Suprapubic skin (tissue), 4 donors: ENCODE results near the gene CHRNB1. TPM values are rescaled to one million over a fixed set of nuclear protein-coding genes. Genes with fewer than 3 reads are reported as not detected.
"Not testable (repeated sequence)": the region's sequence is repeated elsewhere in the genome, so short reads cannot be mapped to it uniquely, and the experiment has no call there.

ENCODE experiments used
- DNase-seq, 2 donors: peaks; one replicate each; pipeline ENCODE4 v3.0.0-alpha.2; 2019; ENCODE audit warnings: low spot score in 2 of 2
- H3K27ac ChIP-seq: fragments of 200-600 bp; sonication (generic); one replicate; pipeline ENCODE4 v1.5.1; 2019
- H3K27me3 ChIP-seq: fragments of 200-600 bp; sonication (generic); one replicate; pipeline ENCODE4 v1.5.1; 2019
- H3K36me3 ChIP-seq: fragments of 200-600 bp; sonication (generic); one replicate; pipeline ENCODE4 v1.5.1; 2019
- H3K4me1 ChIP-seq: fragments of 200-600 bp; sonication (generic); one replicate; pipeline ENCODE4 v1.5.1; 2019
- H3K4me3 ChIP-seq: fragments of 200-600 bp; sonication (generic); one replicate; pipeline ENCODE4 v1.5.1; 2019; ENCODE audit warnings: mild to moderate bottlenecking
- H3K9me3 ChIP-seq: fragments of 200-600 bp; sonication (generic); one replicate; pipeline ENCODE4 v1.5.1; 2019
- CTCF ChIP-seq, 2 donors: fragments of 200-600 bp in 1 of 2; fragments of 450-650 bp in 1 of 2; sonication (generic) in 1 of 2; IDR thresholded peaks; one replicate each; pipeline ENCODE4 v1.5.1; 2016 to 2019; ENCODE audit warnings: antibody characterized with exemption in 2 of 2, mild to moderate bottlenecking in 1 of 2, moderate library complexity in 1 of 2
- EP300 ChIP-seq: sonication (generic); formaldehyde crosslinking; IDR thresholded peaks from one replicate; pipeline ENCODE4 v1.6.1; 2017; ENCODE audit warnings: antibody characterized with exemption
- POLR2A ChIP-seq, 2 donors: fragments of 450-650 bp; IDR thresholded peaks; one replicate each; pipeline ENCODE4 v1.6.1; 2017; ENCODE audit warnings: antibody characterized with exemption in 2 of 2, mild to moderate bottlenecking in 2 of 2, moderate library complexity in 2 of 2
- POLR2AphosphoS5 ChIP-seq, 3 donors: sonication (generic); formaldehyde crosslinking; IDR thresholded peaks; one replicate each; pipeline ENCODE4 v1.6.1; 2017; ENCODE audit warnings: antibody characterized with exemption in 3 of 3
- WGBS: methylation state at CpG from one replicate; pipeline ENCODE4 v1.1.5; 2018; 5-methylcytosine and 5-hydroxymethylcytosine counted together
- total RNA-seq, 4 donors: library from RNA; depleted of rRNA; stranded (reverse); fragments of >200 nt; gene quantifications; one replicate each; pipeline ENCODE4 v1.1.0, GENCODE V29; 2016

CHRNB1 gene
- total RNA-seq, 4 donors from 2014 or later = 7.3 to 11.3 (median 9.7) TPM

GRCh38 chr17:7466639-7467341, 21.9 kb downstream of the CHRNB1 start:
- H3K4me1 ChIP-seq = peaks cover 29% of the 10 kb centered on the region
- peaks cover 30% of the 10 kb centered on the region for H3K36me3 ChIP-seq
- DNase-seq = no peak

GRCh38 chr17:7467498-7467897, 22.6 kb downstream of the CHRNB1 start:
- no peak for DNase-seq
- Histone ChIP-seq H3K27me3 (no peaks in the 10 kb centered on the region), H3K4me3 (no peak overlapping the region), H3K4me1 (peaks cover 29% of the 10 kb centered on the region), H3K27ac (peak overlapping the region; percentile 25), H3K36me3 (peaks cover 28% of the 10 kb centered on the region), H3K9me3 (no peaks in the 10 kb centered on the region)
- WGBS = 74% methylated on average over 3 of the region's 3 CpGs
- TF ChIP-seq POLR2AphosphoS5 (IDR thresholded peaks at IDR 0.05) = no peak
- no peak for TF ChIP-seq EP300
- TF ChIP-seq POLR2A (IDR thresholded peaks at IDR 0.05) = no peak
- no peak for TF ChIP-seq CTCF (IDR thresholded peaks at IDR 0.05)

More at GRCh38 chr17:7466639-7467341, 21.9 kb downstream of the CHRNB1 start:
- 73% methylated on average over 16 of the region's 16 CpGs for WGBS
- Histone ChIP-seq H3K9me3 (no peaks in the 10 kb centered on the region), H3K27me3 (no peaks in the 10 kb centered on the region), H3K4me3 (no peak overlapping the region), H3K27ac (peak overlapping the region; percentile 25)
- TF ChIP-seq CTCF (IDR thresholded peaks at IDR 0.05) = no peak
- TF ChIP-seq EP300 = no peak
- no peak for TF ChIP-seq POLR2A (IDR thresholded peaks at IDR 0.05)
- no peak for TF ChIP-seq POLR2AphosphoS5 (IDR thresholded peaks at IDR 0.05)

GRCh38 chr17:7468290-7468689, 23.4 kb downstream of the CHRNB1 start:
- Histone ChIP-seq H3K9me3 (no peaks in the 10 kb centered on the region), H3K36me3 (peaks cover 20% of the 10 kb centered on the region), H3K4me3 (no peak overlapping the region), H3K27ac (no peak overlapping the region), H3K27me3 (no peaks in the 10 kb centered on the region), H3K4me1 (peaks cover 29% of the 10 kb centered on the region)
- WGBS = 94% methylated on average over 11 of the region's 11 CpGs
- TF ChIP-seq EP300 = no peak
- no peak for DNase-seq

GRCh38 chr17:7468804-7469389, 24.0 kb downstream of the CHRNB1 start:
- no peaks in the 10 kb centered on the region for H3K9me3 ChIP-seq
- 87% methylated on average over 12 of the region's 12 CpGs for WGBS
- H3K27ac ChIP-seq = no peak overlapping the region
- peaks cover 14% of the 10 kb centered on the region for H3K36me3 ChIP-seq
- TF ChIP-seq CTCF (IDR thresholded peaks at IDR 0.05) = no peak
- no peak for TF ChIP-seq POLR2AphosphoS5 (IDR thresholded peaks at IDR 0.05)
- no peak for TF ChIP-seq EP300
- no peak for TF ChIP-seq POLR2A (IDR thresholded peaks at IDR 0.05)
- no peak overlapping the region for H3K4me3 ChIP-seq
- no peak for DNase-seq
- H3K4me1 ChIP-seq = peaks cover 25% of the 10 kb centered on the region
- no peaks in the 10 kb centered on the region for H3K27me3 ChIP-seq

GRCh38 chr17:7469843-7470242, 25.0 kb downstream of the CHRNB1 start:
- H3K4me3 ChIP-seq, DNase-seq, H3K27me3 ChIP-seq, H3K27ac ChIP-seq, H3K9me3 ChIP-seq: not testable (repeated sequence)
- Histone ChIP-seq H3K36me3 (peaks cover 13% of the 10 kb centered on the region), H3K4me1 (peaks cover 25% of the 10 kb centered on the region)
- 91% methylated on average over 12 of the region's 12 CpGs for WGBS

GRCh38 chr17:7470457-7470973, 25.7 kb downstream of the CHRNB1 start:
- DNase-seq, H3K4me3 ChIP-seq, H3K36me3 ChIP-seq, H3K27me3 ChIP-seq, H3K27ac ChIP-seq, H3K9me3 ChIP-seq: not testable (repeated sequence)
- 74% methylated on average over 8 of the region's 8 CpGs for WGBS
- peaks cover 32% of the 10 kb centered on the region for H3K4me1 ChIP-seq
